Loucy (cell line): ENCODE data around the gene LIPC.

Experiments used
- EZH2phosphoT487 ChIP-seq: fragments of 200-600 bp; IDR thresholded peaks from 2 replicates; pipeline ENCODE4 v1.6.1; 2018; ENCODE audit warnings: antibody characterized with exemption, mild to moderate bottlenecking, moderate library complexity, borderline replicate concordance
- TF ChIP-seq, protein P1 (sequence below): fragments of 200-600 bp; sonication (generic); conservative IDR thresholded peaks from 2 replicates; pipeline ENCODE4 v1.5.1; 2014; ENCODE audit warnings: mild to moderate bottlenecking, antibody characterized with exemption, low read length

DNA sequence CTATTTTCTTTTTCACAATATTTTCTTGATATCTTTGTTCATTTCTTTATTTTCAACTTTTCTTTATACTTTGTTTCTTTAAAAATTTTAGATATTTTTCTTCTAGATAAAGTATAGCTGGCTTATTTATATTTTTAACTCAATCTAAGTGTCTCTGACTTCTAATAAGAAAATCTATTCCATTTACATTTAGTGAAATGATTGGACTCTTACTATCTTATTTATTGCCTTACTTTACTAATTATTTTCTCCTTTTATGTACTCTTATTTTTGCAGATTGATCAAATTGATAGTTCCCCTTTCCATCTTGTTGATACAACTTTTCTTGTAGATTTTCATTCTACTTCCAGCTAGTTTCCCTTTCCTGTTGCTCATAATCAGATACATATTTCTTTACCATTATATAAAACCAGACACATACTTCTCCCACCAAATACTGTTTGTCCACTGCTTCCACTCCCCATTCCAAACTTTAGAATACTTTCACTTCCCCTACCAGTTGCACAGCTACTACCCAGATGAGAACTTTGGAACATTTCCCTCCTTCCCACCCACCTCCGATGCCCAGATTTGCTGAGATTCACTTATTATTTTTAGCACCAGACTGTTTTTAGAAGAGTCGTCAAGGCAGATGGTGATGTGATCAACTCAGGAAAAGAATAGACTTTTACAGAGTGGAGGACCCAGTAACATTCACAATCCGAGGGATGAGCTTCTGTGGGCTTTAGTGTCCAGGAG lies 151.5 kb downstream of the LIPC start:
- TF ChIP-seq, protein P1, sequence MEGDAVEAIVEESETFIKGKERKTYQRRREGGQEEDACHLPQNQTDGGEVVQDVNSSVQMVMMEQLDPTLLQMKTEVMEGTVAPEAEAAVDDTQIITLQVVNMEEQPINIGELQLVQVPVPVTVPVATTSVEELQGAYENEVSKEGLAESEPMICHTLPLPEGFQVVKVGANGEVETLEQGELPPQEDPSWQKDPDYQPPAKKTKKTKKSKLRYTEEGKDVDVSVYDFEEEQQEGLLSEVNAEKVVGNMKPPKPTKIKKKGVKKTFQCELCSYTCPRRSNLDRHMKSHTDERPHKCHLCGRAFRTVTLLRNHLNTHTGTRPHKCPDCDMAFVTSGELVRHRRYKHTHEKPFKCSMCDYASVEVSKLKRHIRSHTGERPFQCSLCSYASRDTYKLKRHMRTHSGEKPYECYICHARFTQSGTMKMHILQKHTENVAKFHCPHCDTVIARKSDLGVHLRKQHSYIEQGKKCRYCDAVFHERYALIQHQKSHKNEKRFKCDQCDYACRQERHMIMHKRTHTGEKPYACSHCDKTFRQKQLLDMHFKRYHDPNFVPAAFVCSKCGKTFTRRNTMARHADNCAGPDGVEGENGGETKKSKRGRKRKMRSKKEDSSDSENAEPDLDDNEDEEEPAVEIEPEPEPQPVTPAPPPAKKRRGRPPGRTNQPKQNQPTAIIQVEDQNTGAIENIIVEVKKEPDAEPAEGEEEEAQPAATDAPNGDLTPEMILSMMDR = no peak
- no peak for TF ChIP-seq EZH2phosphoT487
